Measurements from ENCODE around the gene MAST1.
"Not testable (repeated sequence)": the region's sequence is repeated elsewhere in the genome, so short reads cannot be mapped to it uniquely, and the experiment has no call there.

Gene MAST1

DNA sequence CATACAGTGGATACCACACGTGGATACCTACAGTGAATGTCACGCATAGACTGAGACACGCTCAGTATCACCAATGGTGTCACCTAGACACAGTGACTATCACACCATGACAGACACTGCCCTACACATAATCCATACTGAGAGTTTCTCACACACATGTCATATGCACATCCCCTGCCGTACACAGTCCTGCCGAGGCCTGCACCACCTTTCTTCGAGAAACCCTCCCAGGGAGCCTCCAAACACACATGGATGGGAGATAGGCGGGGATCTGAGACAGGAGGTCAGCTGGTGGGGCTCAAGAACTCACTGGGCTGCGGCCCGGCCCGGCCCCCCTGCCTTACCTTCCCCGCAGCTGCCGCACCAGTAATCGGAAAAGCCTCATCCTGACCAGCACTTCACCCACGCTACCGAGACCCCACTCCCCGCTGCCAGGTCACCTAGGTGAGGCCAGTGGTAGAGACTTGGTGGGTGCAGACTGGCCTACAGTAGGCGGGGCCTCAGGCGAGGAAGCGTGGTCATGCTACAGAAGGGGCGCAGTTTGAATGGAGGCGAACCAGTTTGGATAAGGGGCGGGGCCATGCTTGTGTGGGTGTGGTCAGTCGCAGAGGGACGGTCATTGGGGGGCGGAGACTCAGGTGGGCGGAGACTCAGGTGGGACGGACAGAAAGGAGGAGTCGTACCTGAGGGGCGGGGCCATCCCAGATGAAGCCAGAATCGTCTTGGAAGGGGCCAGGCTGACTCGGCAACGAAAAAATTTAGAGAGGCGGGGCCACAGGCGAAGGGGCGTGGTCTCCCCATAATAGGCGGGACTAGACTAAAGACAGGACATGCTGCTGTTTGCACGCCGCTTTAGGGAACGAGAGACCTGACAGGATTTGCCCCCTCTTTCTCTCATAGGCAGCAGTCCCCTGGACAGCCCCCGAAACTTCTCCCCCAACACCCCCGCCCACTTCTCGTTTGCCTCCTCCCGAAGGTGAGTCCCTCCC lies 2.1 kb downstream of the MAST1 start:
- no peak for DNase-seq (ENCODE audit: low read depth)

DNA sequence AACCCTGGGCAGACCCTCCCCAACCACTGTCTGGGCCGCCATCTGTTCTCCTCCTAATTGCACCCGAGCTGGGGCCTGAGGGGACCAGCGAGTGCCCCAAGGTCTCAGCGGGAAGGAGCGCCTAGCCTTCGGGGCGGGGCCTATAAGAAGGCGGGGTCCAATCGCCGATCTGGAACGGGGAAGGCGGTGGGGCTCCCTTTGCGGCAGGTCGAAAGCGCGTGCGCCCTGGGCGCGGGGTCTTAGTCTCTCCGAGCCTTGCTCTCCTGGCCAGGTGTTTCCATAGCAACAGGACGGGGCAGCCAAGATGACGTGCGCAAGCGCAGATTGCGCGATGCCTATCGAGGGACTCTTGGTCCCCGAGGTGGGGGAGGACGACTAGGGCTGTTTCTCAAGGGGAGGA lies 2.8 kb downstream of the MAST1 start:
- DNase-seq (ENCODE audit: low read depth), result no peak

DNA sequence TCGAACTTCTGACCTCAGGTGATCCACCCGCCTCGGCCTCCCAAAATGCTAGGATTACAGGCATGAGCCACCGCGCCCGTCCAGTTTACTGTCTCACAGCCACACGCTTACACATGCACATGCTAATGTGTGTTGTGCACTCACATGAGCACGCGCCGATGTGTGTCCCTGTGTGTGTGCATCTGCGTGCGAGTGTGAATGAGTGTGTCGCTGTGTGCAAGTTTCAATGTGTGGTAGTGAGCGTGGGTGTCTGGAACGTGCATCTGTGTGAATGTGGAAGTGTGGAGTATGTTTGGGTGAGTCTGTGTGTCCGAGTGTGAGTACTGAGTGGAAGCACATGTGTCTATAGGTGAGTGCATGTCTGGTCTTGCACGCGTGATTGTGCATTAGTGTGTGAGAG lies 4.2 kb downstream of the MAST1 start:
- no peak for DNase-seq (ENCODE audit: low read depth)

DNA sequence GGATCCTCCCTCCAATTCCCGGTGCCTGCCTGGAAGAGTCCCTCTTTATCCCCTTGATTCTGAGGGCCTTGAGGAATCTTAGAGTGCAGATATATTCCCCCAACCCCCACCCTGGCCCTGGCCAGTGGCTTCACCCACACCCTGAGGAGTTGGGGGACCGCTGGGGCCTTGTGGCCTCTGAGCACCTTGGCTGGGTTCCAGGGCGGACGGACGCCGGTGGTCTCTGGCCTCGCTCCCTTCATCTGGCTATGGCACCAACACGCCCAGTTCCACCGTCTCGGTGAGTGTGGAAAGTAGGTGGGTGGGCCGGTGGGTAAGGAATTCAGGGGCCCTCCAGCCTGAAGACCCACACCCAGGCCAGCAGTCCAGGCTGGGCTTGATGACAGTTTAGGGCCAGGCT lies 5.0 kb downstream of the MAST1 start:
- no peak for DNase-seq (ENCODE audit: low read depth)

DNA sequence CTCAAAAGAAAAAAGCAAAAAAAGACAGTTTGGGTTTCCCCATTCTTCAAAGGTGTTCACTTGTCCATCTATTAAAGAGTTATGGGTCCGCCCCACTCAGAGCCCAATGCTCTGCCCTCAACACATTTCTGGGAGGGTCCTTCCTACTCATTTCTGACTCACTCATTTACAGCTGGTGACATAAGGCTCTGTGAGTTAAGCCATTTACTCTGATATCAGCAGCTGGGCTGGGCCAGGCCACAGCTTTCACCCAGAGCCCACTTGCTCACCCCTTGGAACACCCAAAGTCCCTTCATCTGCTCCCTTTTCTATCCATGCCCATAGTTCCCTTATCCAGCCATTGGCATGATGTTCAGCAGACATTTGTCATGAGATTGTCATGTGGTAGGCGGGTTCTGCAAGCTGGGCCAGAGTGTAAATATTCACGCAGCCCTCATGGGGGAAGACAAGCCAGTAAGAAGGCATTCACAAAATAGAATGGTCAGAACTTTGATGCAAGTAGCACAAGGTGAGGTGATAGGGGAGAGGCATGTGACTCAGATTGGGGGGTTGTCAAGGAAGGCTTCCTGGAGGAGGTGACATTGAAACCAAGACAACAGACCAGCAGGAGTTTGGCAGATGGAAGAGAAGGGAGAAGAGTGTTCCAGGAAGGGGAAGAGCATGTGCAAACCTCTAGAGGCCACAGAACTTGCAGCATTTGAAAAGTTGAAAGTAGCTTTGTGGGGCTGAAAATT lies 5.9 kb downstream of the MAST1 start:
- no peak for DNase-seq (ENCODE audit: low read depth)

DNA sequence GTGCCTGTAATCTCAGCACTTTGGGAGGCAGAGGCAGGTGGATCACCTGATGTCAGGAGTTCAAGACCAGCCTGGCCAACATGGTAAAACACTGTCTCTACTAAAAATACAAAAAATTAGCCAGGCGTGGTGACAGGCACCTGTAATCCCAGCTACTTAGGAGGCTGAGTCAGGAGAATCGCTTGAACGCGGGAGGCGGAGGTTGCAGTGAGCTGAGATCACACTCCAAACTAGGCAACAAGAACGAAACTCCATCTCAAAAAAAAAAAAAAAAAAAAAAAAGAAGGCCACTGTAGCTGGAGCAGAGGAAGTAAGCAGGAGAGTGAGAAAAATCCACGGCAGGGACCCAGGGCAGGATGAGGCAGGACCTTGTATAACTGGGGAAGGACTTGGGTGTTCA lies 8.3 kb downstream of the MAST1 start:
- not testable (repeated sequence) for DNase-seq (ENCODE audit: low read depth)

DNA sequence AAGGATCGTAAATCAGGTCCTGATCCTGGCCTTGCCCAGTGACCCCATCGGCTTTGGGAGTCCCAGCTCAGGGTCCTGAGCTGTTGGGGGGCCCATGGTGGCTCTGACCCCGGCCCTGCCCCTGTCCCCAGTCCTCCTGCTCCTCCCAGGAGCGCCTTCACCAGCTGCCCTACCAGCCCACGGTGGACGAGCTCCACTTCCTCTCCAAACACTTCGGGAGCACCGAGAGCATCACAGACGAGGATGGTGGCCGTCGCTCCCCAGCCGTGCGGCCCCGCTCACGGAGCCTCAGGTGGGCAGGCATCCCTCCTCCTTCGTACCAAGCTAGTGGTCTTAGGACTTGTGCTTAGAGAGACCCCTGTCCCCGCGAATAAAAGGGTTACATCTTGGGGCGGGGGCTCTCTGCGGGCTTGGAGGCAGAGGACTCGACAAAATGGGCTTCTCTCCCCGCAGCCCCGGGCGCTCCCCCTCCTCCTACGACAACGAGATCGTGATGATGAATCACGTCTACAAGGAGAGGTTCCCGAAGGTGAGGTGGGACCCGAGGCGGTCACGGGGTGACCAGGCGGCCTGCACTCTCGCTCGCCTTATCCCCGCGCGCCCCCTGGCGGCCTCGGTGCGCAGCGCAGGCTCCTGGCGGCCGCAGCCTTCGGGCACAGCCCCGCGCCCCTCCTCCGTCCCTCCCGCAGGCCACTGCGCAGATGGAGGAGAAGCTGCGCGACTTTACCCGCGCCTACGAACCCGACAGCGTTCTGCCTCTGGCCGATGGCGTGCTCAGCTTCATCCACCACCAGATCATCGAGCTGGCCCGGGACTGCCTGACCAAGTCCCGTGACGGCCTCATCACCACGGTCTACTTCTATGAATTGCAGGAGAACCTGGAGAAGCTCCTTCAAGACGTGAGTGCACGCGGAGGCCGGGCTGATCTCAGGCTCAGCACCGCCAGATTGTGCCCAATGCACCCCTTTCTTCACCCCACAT lies 9.1 kb downstream of the MAST1 start:
- peak; percentile 60 for DNase-seq (ENCODE audit: low read depth)

DNA sequence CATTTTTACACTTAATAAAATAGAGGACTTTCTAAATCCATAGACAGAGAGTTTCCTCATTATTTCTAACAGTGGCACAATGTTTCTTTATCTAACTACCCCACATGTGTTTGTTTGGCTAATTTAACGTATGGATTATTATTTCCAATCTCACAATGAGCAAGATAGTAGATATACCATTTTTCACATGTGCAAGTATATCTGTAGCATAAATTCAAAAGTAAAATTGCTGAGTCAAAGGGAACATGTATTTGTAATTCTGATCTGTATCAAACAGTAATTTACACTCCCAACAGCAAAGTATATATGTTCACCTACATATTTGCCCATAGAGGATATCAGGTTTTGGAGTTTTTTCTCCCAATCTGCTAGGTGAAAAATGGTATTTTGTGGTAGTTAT lies 18.3 kb downstream of the MAST1 start:
- no peak for DNase-seq (ENCODE audit: low read depth)

DNA sequence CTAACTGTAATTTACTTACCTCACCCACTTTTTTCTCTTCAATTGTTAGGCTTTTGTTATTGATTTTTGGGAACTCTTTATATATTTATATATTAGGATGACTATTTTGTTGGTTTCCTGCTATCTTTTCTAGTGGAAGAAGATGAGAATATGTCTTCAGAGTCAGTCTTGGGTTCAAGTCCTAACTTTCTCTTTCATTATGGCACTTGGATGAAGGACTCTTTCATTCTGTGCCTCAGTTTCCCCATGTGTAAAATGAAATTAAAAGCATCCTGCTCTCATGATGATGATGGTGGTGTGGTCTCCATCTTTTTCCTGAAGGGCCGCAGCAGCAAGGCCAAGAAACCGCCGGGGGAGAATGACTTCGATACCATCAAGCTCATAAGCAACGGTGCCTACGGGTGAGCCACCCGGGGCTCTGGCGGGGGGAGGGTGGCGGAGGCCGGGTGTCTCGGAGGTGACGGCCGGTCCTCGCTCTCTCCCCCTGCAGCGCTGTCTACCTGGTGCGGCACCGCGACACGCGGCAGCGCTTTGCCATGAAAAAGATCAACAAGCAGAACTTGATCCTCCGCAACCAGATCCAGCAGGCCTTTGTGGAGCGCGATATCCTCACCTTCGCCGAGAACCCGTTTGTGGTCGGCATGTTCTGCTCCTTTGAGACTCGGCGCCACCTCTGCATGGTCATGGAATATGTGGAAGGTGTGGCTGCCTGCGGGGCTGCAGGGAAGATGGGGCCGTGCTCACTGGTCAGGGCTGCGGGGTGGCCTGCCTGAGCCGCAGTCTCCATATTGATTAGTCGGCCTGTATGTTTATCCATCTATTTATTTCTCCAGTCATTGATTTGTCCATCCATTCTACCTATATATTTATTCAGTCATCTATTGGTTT lies 20.0 kb downstream of the MAST1 start:
- DNase-seq (ENCODE audit: low read depth), result no peak

DNA sequence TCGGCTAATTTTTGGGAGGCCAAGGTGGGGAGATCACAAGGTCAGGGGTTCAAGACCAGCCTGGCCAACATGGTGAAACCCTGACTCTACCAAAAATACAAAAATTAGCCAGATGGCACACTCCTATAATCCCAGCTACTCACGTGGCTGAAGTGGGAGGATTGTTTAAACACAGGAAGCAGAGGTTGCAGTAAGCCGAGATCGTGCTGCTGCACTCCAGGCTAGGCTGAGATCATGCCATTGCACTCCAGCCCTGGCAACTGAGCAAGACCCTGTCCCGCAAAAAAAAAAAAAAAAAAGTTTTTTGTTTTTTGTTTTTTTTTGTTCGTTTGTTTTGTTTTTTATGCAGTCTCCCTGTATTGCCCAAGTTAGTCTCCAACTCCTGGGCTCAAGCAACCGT lies 21.2 kb downstream of the MAST1 start:
- DNase-seq (ENCODE audit: low read depth), result no peak

DNA sequence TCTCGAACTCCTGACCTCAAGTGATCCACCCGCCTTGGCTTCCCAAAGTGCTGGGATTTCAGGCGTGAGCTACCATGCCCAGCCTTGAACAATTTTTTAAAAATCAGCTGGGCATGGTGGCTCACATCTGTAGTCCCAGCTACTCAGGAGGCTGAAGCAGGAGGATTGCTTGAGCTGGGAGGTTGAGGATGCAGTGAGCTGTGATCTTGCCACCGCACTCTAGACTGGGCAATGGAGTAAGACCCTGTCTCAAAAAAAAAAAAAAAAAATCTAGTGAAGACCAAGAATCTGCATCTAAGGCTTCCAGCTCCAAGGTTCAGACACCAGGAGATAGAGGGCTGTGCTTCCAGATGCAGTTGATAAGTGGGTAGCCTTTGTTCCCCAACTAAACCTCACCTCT lies 25.8 kb downstream of the MAST1 start:
- DNase-seq (ENCODE audit: low read depth), result no peak

DNA sequence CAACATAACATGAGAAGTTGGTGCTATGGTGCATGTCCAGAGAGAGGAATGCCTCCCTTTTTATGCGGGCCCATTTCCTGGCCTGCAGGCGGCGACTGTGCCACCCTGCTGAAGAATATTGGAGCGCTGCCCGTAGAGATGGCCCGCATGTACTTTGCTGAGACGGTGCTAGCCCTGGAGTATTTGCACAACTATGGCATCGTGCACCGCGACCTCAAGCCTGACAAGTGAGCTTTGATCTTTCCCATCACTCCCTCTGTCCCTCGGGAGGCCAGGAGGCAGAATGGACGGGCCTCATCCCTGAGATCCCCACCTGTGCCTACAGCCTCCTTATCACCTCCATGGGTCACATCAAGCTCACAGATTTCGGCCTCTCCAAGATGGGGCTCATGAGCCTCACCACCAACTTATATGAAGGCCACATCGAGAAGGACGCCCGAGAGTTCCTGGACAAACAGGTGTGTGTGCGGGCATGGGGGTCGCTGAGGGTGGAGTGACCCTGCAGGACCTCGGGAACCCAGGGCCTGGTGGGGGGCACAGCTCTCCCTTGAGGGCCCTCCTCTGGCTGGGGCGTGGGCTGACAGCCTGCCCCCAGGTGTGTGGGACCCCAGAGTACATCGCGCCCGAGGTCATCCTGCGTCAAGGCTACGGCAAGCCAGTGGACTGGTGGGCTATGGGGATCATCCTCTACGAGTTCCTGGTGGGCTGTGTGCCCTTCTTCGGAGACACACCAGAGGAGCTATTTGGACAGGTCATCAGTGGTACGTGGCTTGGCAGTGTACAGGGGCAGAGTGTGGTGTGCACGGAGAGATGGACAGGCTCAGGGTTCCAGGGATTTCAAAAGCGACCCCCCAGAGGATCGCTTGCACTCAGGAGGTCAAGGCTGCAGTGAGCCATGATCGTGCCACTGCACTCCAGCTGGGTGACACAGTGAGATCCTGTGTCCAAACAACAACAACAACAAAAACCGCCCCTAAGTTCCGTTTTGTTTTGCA lies 26.7 kb downstream of the MAST1 start:
- DNase-seq (ENCODE audit: low read depth), result no peak

DNA sequence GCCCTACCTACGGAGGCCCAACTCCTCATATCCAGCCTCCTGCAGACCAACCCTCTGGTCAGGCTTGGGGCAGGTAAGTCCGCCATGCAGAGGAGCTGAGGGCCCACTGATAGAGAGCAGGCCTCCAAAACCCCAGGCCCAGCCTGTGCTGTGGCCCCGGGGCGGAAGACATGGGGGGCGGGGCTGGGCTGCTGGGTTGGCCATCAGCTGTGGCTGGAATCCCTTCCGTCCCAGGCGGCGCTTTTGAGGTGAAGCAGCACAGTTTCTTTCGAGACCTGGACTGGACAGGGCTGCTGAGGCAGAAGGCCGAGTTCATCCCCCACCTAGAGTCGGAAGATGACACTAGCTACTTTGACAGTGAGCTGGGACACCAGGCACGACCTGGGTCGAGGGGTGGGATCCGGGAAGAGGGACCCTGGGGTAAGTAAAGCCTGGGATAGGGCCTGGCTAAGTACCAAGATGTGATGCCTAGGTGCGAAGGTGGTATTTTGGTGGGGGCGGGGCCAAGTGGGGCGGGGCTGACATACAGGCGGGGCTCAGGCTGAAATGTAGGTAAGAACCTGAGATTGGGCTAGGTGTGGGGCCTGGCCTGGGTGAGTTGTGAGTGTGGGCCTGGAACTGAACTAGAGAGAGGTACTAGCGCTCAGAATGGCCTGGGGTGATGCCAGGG lies 27.6 kb downstream of the MAST1 start:
- no peak for DNase-seq (ENCODE audit: low read depth)

DNA sequence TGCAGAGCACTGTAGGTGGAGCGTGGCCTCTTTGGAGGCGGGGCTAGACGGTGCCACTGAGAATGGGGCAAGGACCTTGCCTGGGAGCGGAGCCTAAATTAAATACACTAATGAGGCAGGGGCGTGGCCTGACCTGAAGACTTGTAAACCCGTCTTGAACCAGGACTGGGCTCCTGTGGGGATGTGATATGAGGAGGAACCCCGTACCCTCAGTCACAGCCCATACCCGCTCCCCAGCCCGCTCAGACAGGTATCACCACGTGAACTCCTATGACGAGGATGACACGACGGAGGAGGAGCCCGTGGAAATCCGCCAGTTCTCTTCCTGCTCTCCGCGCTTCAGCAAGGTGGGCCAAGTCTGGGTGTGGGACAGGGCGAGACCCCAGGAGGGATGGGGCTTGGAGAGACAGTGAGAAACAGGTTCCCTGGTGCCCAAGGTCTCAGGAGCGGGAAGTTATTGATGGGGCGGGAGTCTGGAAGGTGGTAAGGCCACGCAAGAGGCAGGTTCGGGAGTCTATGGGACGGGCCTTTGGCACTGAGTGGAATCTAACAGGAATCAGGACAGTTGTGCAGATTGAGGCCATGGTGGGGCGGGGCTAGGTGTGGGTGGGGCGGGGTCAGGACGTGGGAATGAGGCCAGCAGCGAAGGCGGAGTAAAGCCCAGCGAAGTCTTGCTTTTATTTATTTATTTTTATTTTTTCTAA lies 28.3 kb downstream of the MAST1 start:
- DNase-seq (ENCODE audit: low read depth), result no peak

DNA sequence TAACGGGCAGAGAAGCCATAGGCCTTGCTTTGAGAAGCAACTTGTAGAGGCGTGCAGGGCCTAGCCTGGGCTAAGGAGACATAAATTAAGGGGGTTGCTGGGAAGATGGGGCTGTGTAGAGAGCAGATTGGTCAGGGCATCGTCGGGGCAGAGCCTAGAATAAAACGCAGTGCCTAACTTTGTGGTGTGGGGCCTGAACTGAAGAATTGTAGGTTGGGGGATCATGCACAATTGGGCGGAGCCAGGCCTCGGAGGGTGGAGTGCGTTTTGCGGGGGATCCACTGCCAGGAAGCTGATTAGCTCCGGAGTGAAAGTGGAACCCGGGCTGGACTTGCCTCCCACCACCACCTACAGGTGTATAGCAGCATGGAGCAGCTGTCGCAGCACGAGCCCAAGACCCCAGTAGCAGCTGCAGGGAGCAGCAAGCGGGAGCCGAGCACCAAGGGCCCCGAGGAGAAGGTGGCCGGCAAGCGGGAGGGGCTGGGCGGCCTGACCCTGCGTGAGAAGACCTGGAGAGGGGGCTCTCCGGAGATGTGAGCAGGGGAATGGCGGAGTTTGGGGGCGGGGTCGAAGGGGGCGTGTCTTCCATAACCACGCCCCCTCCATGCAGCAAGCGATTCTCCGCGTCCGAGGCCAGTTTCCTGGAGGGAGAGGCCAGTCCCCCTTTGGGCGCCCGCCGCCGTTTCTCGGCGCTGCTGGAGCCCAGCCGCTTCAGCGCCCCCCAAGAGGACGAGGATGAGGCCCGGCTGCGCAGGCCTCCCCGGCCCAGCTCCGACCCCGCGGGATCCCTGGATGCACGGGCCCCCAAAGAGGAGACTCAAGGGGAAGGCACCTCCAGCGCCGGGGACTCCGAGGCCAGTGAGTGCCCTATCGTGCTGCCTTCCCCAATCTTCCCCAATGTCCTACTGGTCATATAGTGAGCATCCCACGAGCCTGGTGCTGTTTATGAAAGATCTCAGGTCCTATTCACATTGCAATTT lies 29.1 kb downstream of the MAST1 start:
- DNase-seq (ENCODE audit: low read depth), result no peak

DNA sequence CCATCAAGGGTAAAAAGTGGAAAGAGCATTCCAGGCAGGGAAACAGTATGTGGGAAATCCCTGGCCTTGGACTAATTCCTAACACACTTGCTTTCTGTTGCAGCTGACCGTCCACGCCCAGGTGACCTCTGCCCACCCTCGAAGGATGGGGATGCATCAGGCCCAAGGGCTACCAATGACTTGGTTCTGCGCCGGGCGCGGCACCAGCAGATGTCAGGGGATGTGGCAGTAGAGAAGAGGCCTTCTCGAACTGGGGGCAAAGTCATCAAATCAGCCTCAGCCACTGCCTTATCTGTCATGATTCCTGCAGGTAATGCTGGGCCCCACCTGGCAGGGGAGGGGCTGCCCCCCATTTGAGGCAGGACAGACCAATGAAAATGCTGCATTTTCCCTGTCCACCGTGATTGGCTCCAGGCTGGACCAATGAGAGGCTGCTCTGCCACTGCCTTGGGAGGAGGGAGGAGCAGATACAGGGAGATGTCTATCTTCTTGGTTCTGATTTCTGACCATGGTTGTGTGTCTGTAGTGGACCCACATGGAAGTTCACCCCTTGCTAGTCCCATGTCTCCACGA lies 30.3 kb downstream of the MAST1 start:
- no peak for DNase-seq (ENCODE audit: low read depth)

DNA sequence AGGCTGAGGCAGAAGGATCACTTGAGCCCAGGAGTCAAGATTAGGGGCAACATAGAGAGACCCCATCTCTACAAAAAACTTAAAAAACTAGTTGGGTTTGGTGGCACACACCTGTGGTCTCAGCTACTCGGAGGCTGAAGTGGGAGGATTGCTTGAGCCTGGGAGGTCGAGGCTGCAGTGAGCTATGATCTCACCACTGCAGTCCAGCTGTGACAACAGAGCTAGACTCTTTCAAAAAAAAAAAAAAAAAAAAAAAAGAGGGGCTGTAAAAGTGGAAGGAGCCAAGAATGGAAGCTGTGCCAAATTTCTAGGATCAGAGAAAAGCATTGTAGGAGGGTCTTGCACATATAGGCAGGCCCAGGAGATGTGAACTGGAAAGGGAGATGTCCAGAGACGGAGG lies 33.4 kb downstream of the MAST1 start:
- no peak for DNase-seq (ENCODE audit: low read depth)
